Stimulated activated CD4-positive, alpha-beta T cell treated with anti-CD3 and anti-CD28 coated beads, Interleukin-12 subunit alpha, Interleukin-12 subunit beta, amount 100 ng/mL, for 48 hours (primary cell): ENCODE measurements around the gene ZNF616.
"Not testable (repeated sequence)": the region's sequence is repeated elsewhere in the genome, so short reads cannot be mapped to it uniquely, and the experiment has no call there.

Experiments used
- DNase-seq, 3 donors: peaks; one replicate each; pipeline ENCODE4 v3.0.0-alpha.2; 2020; ENCODE audit warnings: low read depth in 2 of 3, low spot score in 1 of 3

Gene ZNF616

GRCh38 chr19:52112624-52113023, 27.1 kb downstream of the ZNF616 start:
- no peak for DNase-seq

- DNase-seq, result no peak
Observed at GRCh38 chr19:52110780-52111179, 29.0 kb downstream of the ZNF616 start.

GRCh38 chr19:52102782-52103181, 37.0 kb downstream of the ZNF616 start:
- no peak for DNase-seq

GRCh38 chr19:52101866-52102562, 37.7 kb downstream of the ZNF616 start:
- DNase-seq, result no peak

- DNase-seq, result no peak
Observed at GRCh38 chr19:52099497-52100138, 40.1 kb downstream of the ZNF616 start.

- not testable (repeated sequence) for DNase-seq
Observed at GRCh38 chr19:52096416-52096815, 43.3 kb downstream of the ZNF616 start.

- DNase-seq, result peak; percentile 80 to 88 (median 86)
Observed at GRCh38 chr19:52095172-52096014, 44.3 kb downstream of the ZNF616 start, which contains the start of gene ZNF841. TSS of gene ZNF841 (minus strand) at chr19:52095765. CDS start at chr19:52084801, 10,964 bp downstream.

- no peak for DNase-seq
Observed at GRCh38 chr19:52094526-52095130, 45.1 kb downstream of the ZNF616 start.

- DNase-seq, result no peak
Observed at GRCh38 chr19:52086481-52086880, 53.3 kb downstream of the ZNF616 start.

GRCh38 chr19:52070496-52070895, 69.2 kb downstream of the ZNF616 start:
- DNase-seq, result no peak

GRCh38 chr19:52069653-52070052, 70.1 kb downstream of the ZNF616 start:
- no peak for DNase-seq

- DNase-seq, result no peak
Observed at GRCh38 chr19:52066258-52066863, 73.4 kb downstream of the ZNF616 start.

- no peak for DNase-seq
Observed at GRCh38 chr19:52065399-52065798, 74.3 kb downstream of the ZNF616 start.
